Pons (tissue), 1 donor: ENCODE results near the gene CNTNAP2.
A peak's percentile ranks its signal among the peaks of the same experiment; 100 is the strongest.
"Not testable (repeated sequence)": the region's sequence is repeated elsewhere in the genome, so short reads cannot be mapped to it uniquely, and the experiment has no call there.

Source experiments
- DNase-seq: peaks from one replicate; pipeline ENCODE4 v3.0.0-alpha.2; 2016; ENCODE audit warnings: low spot score

The CNTNAP2 gene

DNA sequence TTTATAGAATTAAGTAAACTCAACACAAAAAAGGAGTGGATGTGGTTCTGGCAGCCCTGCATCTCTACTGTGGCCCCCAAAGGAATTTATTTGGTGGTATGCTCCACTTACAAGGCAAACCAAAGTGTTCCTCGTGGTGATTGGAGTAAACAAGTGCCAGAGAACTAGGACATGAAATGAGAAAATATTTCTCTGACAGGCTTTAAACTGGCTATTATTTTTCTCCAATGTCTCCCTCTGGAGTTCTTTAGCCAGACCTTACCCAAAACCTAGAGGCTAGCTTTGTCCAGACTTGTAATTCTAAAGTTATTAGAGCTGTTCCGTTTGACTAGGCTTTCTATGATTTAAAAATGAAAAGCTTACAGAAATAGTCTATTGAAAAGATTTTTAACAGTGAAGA lies 990.1 kb downstream of the CNTNAP2 start:
- DNase-seq: no peak

- not testable (repeated sequence) for DNase-seq
These were observed 997.9 kb downstream of the CNTNAP2 start for GRCh38 chr7:147114525-147114924.

DNA sequence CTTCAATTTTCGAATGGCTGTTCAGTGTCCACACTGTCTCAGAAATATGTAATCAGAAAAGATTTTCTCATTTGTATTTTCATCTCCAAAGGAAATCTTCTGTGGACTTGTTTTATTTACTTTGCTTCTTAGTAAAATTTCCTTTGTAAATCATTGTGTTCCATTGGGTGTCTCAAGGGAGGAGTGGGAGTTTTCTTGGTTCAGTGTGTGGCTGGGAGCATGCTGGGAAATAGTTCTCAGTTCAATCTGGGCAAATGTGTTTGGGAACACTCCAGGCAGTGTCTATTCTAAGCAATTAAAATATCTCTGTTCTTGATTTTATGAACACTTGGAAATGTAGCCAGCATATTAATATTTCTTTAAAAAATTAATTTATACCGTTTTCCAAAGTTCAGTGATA lies 1019.8 kb downstream of the CNTNAP2 start:
- DNase-seq: no peak

- DNase-seq: no peak
These were observed 1028.6 kb downstream of the CNTNAP2 start for GRCh38 chr7:147145194-147145593.

DNA sequence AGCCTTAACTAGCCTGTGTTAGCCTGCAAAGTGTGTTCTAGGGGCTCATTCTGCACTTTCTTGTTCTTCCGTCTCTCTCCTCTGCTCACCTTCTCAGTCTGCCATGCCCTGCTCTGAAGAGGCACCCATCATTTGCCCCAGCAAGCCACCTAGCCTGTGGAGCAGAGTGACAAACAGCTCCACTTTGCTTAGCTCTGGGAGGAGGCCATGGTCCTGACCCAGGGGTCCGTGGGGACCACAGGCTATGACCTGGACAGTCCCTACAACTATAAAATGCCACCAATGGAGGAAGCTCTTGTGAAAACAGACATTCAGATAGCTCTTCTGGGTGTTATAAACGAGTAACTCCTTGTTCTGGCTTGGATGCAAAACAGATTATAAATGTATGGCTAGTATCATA lies 1029.6 kb downstream of the CNTNAP2 start:
- no peak for DNase-seq

DNA sequence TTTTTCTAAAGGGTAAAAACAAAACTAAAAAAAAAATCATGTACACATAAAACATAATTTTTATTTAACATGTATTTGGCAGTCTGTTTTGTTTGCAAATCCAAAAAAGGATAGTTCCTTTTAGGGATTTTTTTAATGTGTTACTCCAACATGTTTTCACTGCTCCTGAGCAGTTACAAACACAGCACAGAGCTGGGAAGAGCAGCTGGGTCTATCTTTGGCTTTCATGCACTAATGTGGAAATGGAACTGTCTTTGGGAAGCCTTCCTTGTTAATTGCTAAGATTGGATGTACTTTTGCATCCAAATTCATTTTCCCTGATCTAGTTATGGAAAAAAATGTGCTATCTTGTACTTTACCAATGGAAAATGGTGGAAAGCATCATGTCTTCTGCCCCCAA lies 1035.1 kb downstream of the CNTNAP2 start:
- DNase-seq: no peak

GRCh38 chr7:147153571-147153970 lies 1037.0 kb downstream of the CNTNAP2 start:
- DNase-seq: no peak

DNA sequence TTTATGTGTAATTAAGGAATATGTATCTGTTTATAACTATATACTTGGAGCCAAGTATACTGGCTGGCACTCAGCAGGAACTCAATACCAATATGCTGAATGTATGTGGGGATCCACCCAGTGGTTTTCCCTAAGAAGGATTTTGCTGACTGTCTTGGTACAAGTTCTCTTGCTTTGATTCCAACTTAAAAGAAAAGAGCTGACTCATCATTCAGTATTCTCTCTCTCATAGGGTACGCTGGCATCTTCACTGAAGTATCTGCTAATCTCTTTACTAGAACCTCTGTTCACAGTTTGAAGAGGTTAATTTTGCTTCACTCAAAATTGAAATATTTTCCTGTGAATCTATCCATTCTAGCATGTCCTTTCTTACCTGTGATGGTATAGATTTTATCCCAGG lies 1044.8 kb downstream of the CNTNAP2 start:
- DNase-seq: no peak

DNA sequence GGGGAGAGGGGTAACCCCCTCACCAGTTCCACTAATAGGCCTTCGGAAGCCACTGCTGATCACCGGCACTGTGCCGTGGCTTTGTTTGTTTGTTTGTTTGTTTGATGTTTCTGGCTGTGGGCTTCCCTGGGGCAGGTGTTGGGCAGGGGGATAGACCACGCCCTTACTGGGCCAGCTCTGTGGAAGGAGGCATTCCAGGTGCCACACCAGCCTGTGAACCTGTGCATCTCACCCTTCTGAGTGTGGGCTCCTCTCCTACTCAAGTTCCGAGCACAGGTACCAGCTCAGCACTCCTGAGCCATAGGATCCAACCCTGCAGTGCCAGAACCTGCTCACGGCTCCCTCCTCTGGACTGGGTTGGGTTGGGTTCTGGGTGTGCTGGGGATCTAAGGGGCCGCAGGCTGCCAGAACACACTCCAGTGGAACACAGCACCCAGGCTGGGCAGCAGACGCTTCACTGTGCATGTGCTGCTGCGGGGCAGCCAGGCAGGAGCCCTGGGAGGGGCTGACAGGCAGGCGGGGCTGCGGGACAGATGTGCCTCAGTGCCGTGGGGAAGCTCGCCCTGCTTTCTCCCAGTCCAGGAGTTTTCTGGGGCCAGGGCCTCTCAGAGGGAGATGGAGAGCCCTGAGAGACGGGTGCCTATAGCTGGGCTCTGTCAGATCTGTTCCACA lies 1053.9 kb downstream of the CNTNAP2 start:
- DNase-seq: no peak

GRCh38 chr7:147171013-147171391 lies 1054.4 kb downstream of the CNTNAP2 start:
- DNase-seq: no peak

GRCh38 chr7:147173883-147174282 lies 1057.3 kb downstream of the CNTNAP2 start:
- no peak for DNase-seq

- no peak for DNase-seq
These were observed 1066.3 kb downstream of the CNTNAP2 start for GRCh38 chr7:147182874-147183273.

DNA sequence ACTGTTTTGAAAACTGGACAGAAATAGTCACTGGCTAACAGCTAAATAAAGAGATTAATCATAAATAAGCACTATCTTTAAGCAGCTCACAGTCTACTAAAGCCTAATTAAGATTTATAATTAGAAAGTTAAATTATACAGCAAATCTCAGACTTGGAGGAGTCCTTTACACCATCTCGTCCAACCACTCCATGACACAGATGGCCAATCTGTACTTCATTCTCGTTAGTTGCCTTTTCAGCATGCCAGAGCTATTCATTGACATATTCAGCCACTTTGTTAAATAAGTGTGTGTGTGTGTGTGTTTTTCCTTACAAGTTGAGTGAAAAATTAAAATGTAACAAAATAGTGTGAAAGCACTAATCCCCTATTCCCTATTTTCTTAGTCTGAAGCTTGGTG lies 1066.7 kb downstream of the CNTNAP2 start:
- no peak for DNase-seq

DNA sequence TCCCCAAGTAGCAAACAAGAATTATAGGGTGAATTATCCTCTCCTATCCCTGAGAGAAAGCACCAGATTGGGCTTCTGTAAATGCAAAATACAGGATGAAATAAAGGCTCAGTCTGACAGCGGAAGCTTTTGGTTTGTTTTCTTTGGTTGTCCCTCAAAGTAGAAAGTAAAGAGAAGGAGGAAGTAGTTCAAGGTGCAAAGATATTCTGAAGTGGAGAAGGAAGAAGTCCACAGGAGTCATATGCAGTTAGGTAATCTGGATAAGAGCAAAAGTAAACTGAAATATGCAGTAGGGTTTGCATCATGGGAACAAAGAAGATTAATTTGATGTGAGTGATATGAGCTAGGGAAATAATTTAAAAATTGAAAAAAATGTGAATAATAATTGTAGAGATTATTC lies 1071.9 kb downstream of the CNTNAP2 start:
- no peak for DNase-seq

DNA sequence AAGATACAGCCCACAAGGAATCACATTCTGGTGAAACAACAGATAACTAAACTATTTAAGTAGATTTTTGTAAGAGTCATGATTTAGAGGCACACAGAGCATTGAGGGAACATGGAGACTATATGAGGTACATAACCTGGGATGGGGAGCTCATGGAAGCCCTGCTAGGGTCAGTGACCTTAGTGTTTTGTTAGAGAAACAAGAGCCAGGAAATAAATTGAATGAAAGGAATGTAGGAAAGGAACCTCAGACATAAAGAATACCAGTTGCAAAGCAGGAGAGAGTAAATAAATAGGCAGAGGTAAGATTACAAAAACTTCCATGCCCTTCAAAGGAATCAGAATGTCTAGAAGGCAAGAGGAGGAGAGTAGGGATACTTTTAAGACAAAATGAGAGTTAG lies 1076.9 kb downstream of the CNTNAP2 start:
- no peak for DNase-seq

GRCh38 chr7:147196481-147196880 lies 1079.9 kb downstream of the CNTNAP2 start:
- DNase-seq: no peak

DNA sequence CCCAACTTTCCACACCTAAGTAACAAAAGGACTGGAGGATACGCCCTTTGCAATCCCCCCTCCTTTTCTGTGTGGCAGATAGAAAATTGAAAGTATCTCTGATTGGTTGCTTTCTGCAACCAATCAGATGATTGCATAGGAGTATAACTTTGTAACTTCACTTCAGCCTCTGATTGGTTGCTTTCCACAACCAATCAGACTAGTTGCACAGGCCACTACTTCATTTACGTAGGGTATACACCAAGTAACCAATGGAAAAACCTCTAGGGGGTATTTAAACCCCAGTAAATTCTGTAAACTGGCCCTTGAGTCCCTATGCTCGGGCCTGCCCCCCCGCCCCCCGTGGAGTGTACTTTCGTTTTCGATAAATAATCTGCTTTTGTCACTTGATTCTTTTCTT lies 1080.4 kb downstream of the CNTNAP2 start:
- DNase-seq: no peak

DNA sequence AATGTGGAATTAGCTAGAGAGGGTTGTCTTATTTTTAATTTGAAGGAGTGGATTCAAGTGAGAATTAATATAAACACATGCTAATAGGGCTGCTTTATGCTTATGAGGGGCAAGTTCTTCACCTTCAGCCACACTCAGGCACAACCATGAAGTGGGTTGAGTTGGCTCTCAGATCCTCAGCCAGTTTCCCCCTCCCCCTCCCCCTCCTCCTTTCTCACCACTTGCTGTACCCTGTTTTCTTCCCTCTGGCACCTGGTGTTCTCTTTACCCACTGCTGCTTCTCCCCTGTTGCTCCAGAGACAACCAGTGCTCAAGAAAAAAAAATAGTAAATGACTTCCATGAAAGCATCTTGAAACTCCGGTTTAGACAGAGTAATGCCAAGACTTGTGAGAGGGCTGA lies 1083.3 kb downstream of the CNTNAP2 start:
- no peak for DNase-seq

GRCh38 chr7:147207988-147208387 lies 1091.4 kb downstream of the CNTNAP2 start:
- no peak for DNase-seq

DNA sequence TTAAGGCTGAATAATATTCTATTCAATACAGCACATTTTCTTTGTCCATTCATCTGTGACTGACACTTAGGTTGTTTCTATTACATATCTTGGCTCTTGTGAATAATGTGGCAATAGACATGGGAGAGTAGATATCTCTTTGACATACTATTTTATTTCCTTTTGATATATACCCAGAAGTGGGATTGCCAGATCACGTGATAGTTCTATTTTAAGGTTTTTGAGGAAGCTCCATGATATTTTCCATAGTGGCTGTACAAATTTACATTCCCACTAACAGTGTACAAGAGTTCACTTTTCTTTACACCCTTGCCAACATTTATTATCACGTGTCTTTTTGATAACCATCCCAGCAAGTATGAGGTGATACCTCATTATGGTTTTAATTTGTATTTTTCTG lies 1114.7 kb downstream of the CNTNAP2 start:
- DNase-seq: no peak

GRCh38 chr7:147235645-147236382 lies 1119.2 kb downstream of the CNTNAP2 start:
- no peak for DNase-seq

DNA sequence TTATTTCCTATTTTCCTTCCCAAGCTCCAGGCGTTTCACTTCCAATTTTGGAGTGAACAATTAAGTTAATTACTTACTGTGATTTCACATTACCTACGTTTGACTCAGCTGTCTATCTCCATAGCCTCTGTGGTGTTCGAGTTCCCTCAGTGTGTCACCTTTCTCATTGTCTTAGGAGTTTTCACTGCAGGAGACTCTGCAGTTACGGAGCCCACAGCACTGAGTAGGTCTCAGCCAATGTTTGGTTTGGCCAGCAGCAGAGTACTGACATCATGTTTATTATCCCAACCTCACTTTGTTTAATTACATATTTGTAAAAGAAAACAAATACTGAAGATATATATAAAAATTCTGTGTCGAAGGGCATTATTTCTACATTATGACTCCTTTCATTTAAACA lies 1123.9 kb downstream of the CNTNAP2 start:
- no peak for DNase-seq

DNA sequence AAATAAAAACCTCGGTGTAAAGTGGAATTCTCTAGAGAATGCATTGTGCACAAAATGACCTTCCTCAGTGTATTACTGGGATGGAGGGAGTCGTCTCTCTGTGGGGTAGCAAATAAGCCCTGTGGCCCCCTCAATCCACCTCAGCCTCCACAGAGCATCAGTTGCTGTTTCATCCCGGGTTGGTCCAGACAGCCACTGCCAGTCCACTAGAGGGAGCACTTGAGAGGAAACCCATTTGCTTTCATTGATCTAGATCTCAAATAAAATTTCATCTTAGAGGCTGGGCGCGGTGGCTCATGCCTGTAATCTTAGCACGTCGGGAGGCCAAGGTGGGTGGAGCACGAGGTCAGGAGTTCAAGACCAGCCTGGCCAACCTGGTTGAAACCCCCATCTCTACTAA lies 1128.7 kb downstream of the CNTNAP2 start:
- DNase-seq: peak; percentile 41

- DNase-seq: peak; percentile 47
These were observed 1133.4 kb downstream of the CNTNAP2 start for GRCh38 chr7:147249956-147250355.
